OCI-LY7 (cell line): ENCODE measurements around the gene CDK6. TPM values are rescaled to one million over a fixed set of nuclear protein-coding genes. Genes with fewer than 3 reads are reported as not detected.

ENCODE experiments used
- BruUV-seq: library from RNA; stranded (reverse); fragments of 400-500 nt; replicated peaks from 2 replicates; lab custom pipeline; 2021; lab: Mats Ljungman, UMichigan
- CTCF ChIA-PET: fragments of 300-600 bp; sonication (Branson Sonifier 250); formaldehyde crosslinking; loops from one replicate; lab custom pipeline; 2022; ENCODE audit warnings: antibody characterized with exemption; ENCODE audit not compliant: unreplicated experiment; lab: Charles Lee
- POLR2A ChIA-PET: fragments of 300-600 bp; sonication (Branson Sonifier 250); formaldehyde crosslinking; loops from one replicate; lab custom pipeline; 2022; ENCODE audit warnings: antibody characterized with exemption; lab: Charles Lee
- DNase-seq: peaks from one replicate; pipeline ENCODE4 v3.0.0-alpha.2; 2015; ENCODE audit warnings: low spot score
- H2AFZ ChIP-seq: fragments of 200-600 bp; sonication (generic), shearing (Covaris generic); 2 replicates; pipeline ENCODE4 v1.6.1; 2014; ENCODE audit warnings: mild to moderate bottlenecking, antibody characterized with exemption, low read length, moderate library complexity
- H3K27ac ChIP-seq: fragments of 200-600 bp; sonication (generic); 2 replicates; pipeline ENCODE4 v1.5.1; 2014; ENCODE audit warnings: mixed run types, low read depth, mild to moderate bottlenecking, moderate library complexity, low read length, inconsistent platforms; ENCODE audit not compliant: poor library complexity, severe bottlenecking
- H3K36me3 ChIP-seq: fragments of 200-600 bp; sonication (generic); 2 replicates; pipeline ENCODE4 v1.6.1; 2014; ENCODE audit warnings: mild to moderate bottlenecking, antibody characterized with exemption, low read length, moderate library complexity, mixed read lengths; ENCODE audit not compliant: insufficient read depth
- H3K4me1 ChIP-seq: fragments of 200-600 bp; sonication (generic); 2 replicates; pipeline ENCODE4 v1.5.1; 2014; ENCODE audit warnings: mild to moderate bottlenecking, low read length; ENCODE audit not compliant: insufficient read depth, poor library complexity, severe bottlenecking
- H3K4me2 ChIP-seq: fragments of 200-600 bp; sonication (generic); 2 replicates; pipeline ENCODE4 v1.6.1; 2014; ENCODE audit warnings: mild to moderate bottlenecking, low read length
- H3K4me3 ChIP-seq: fragments of 200-600 bp; sonication (generic); 2 replicates; pipeline ENCODE4 v1.5.1; 2014; ENCODE audit warnings: mild to moderate bottlenecking, low read depth, low read length; ENCODE audit not compliant: poor library complexity, severe bottlenecking
- H3K79me2 ChIP-seq: fragments of 200-600 bp; sonication (generic); 2 replicates; pipeline ENCODE4 v1.6.1; 2016; ENCODE audit warnings: low read depth, mild to moderate bottlenecking, low read length, moderate library complexity, mixed read lengths; ENCODE audit not compliant: insufficient read depth
- H3K9me2 ChIP-seq: fragments of 200-600 bp; sonication (generic); 2 replicates; pipeline ENCODE4 v1.6.1; 2016; ENCODE audit warnings: mild to moderate bottlenecking, low read length, mixed read lengths; ENCODE audit not compliant: insufficient read depth
- H3K9me3 ChIP-seq: fragments of 200-600 bp; sonication (generic); 2 replicates; pipeline ENCODE4 v1.6.1; 2014; ENCODE audit warnings: mild to moderate bottlenecking, mixed run types, low read length, mixed read lengths
- H4K20me1 ChIP-seq: fragments of 200-600 bp; sonication (generic); 2 replicates; pipeline ENCODE4 v1.6.1; 2014; ENCODE audit warnings: mild to moderate bottlenecking, antibody characterized with exemption, low read length, moderate library complexity, mixed read lengths; ENCODE audit not compliant: insufficient read depth
- EZH2phosphoT487 ChIP-seq: fragments of 200-600 bp; sonication (generic); IDR thresholded peaks from 2 replicates; pipeline ENCODE4 v1.6.1; 2018; ENCODE audit warnings: low read depth, borderline replicate concordance, mild to moderate bottlenecking, mixed run types, antibody characterized with exemption, low read length, moderate library complexity, mixed read lengths
- intact Hi-C: fragments of 100-400 bp; cut with micrococcal nuclease; formaldehyde crosslinking; loops from one replicate; pipeline ENCODE4 v1.10.0; 2022; ENCODE audit not compliant: unreplicated experiment
- total RNA-seq, 2 experiments: library from RNA; depleted of rRNA in 1 of 2; stranded (reverse); fragments of >200 nt in 1 of 2; shearing (Covaris generic) in 1 of 2; gene quantifications; 2 replicates each; pipeline ENCODE4 v1.2.3, GENCODE V29; 2014 to 2022
- TF ChIP-seq, protein P1 (sequence below): fragments of 200-600 bp; sonication (generic); conservative IDR thresholded peaks from 2 replicates; pipeline ENCODE4 v1.5.1; 2014; ENCODE audit warnings: mild to moderate bottlenecking, antibody characterized with exemption, low read length, moderate library complexity, mixed read lengths

CDK6 gene
- total RNA-seq, 2 experiments from 2014 or later = 35.5 to 44.1 TPM

DNA sequence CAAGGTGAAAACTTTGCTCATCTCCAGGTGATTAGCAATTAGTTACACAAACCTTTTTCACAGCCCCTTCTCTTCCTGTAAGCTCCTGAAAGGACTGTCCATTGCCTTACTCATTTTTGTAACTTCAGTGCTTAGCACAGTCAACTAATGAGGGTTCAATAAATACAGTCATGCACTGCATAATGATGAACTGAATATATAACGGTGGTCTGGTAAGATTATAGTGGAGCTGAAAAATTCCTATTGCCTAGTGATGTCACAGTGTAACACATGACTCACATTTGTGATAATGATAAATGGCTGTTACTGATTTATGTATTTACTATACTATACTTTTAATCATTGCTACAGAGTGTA lies 233.3 kb downstream of the CDK6 start:
- Histone ChIP-seq H3K4me1 (no peaks in the 10 kb centered on the region), H2AFZ (no peak overlapping the region), H3K9me2 (no peaks in the 10 kb centered on the region), H3K36me3 (no peaks in the 10 kb centered on the region), H3K79me2 (no peaks in the 10 kb centered on the region), H4K20me1 (no peaks in the 10 kb centered on the region), H3K4me2 (no peak overlapping the region), H3K27ac (no peak overlapping the region), H3K4me3 (no peak overlapping the region), H3K9me3 (no peaks in the 10 kb centered on the region)
- no TSS peak for BruUV-seq
- TF ChIP-seq, protein P1, sequence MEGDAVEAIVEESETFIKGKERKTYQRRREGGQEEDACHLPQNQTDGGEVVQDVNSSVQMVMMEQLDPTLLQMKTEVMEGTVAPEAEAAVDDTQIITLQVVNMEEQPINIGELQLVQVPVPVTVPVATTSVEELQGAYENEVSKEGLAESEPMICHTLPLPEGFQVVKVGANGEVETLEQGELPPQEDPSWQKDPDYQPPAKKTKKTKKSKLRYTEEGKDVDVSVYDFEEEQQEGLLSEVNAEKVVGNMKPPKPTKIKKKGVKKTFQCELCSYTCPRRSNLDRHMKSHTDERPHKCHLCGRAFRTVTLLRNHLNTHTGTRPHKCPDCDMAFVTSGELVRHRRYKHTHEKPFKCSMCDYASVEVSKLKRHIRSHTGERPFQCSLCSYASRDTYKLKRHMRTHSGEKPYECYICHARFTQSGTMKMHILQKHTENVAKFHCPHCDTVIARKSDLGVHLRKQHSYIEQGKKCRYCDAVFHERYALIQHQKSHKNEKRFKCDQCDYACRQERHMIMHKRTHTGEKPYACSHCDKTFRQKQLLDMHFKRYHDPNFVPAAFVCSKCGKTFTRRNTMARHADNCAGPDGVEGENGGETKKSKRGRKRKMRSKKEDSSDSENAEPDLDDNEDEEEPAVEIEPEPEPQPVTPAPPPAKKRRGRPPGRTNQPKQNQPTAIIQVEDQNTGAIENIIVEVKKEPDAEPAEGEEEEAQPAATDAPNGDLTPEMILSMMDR = no peak
- no peak for TF ChIP-seq EZH2phosphoT487
- ChIA-PET POLR2A (interaction anchor here (0.7 to 1.0 kb wide), 2 partner anchors 11 to 12 kb away, joined by 3 to 4 read pairs; no protein-coding TSS in a partner anchor), CTCF (no interaction called here)
- DNase-seq = no peak
- intact Hi-C loops = no loop called here

DNA sequence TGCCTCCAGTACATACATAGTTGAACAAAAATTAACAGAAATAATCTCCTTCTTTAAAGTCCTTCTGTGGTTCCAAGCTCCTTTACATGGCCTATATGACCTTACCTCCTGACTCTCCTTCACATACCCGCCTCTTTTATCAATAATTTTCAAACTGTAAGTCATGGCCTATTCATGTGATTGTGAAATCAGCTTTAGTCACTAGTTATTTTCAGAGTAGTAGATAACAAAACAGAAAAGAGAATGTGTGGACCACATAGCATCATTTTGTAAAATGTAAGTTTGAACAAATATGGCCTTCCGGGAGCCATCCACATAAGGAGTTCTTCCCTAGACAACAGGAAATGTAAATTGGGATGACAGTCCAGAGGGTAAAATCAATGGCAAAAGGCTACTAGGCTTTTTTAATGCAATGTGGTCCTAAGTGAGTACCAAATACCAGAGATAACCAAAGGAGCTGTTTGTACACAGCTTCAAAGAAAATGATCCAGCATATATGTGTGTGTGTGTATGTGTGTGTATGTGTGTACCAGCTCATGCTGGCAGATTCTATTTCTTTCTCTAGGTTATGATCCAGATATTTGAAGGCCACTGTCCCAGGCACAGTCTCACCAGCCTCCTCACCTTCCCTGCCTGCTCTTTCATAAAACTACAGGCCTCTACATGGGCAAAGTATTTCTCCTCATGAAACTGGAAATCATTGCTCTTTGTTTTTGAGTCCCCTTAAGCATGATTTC lies 233.9 kb downstream of the CDK6 start:
- Histone ChIP-seq H4K20me1 (no peaks in the 10 kb centered on the region), H2AFZ (no peak overlapping the region), H3K9me2 (no peaks in the 10 kb centered on the region), H3K36me3 (no peaks in the 10 kb centered on the region), H3K4me2 (no peak overlapping the region), H3K4me3 (no peak overlapping the region), H3K27ac (no peak overlapping the region), H3K9me3 (no peaks in the 10 kb centered on the region), H3K79me2 (no peaks in the 10 kb centered on the region), H3K4me1 (no peaks in the 10 kb centered on the region)
- BruUV-seq = no TSS peak
- ChIA-PET POLR2A (interaction anchor here (0.6 to 1.4 kb wide), 3 partner anchors 10 to 12 kb away, joined by 3 to 7 read pairs (median 4); no protein-coding TSS in a partner anchor), CTCF (no interaction called here)
- intact Hi-C loops = no loop called here
- TF ChIP-seq EZH2phosphoT487 = no peak
- TF ChIP-seq, protein P1 = no peak
- DNase-seq = no peak
